ENCODE results near the gene SLC25A36.

- TF ChIP-seq EP300 (IDR thresholded peaks at IDR 0.05; ENCODE audit: borderline replicate concordance) (no peak), CEBPB (IDR thresholded peaks at IDR 0.05) (no peak), TAF1 (IDR thresholded peaks at IDR 0.05; ENCODE audit: low read depth) (no peak), TEAD4 (IDR thresholded peaks at IDR 0.05) (no peak), RAD21 (IDR thresholded peaks at IDR 0.05; ENCODE audit: low read depth) (no peak)
These were observed 73.8 kb downstream of the SLC25A36 start for GRCh38 chr3:141015481-141015880.

All from Ishikawa (cell line).